Transverse colon (tissue), 4 donors: ENCODE data around the gene MRPS18B. TPM values are rescaled to one million over a fixed set of nuclear protein-coding genes. Genes with fewer than 3 reads are reported as not detected.

Experiments used
- DNase-seq: peaks from one replicate; pipeline ENCODE4 v3.0.0-alpha.2; 2019
- H3K27ac ChIP-seq, 4 donors: fragments of 200-600 bp; sonication (generic); 2 replicates each; pipeline ENCODE4 v1.5.1; 2016 to 2018; ENCODE audit warnings: inconsistent platforms in 4 of 4
- H3K27me3 ChIP-seq: fragments of 200-600 bp; sonication (generic); 2 replicates; pipeline ENCODE4 v1.5.1; 2017; ENCODE audit warnings: inconsistent platforms
- H3K36me3 ChIP-seq, 4 donors: fragments of 200-600 bp; sonication (generic); 2 replicates each; pipeline ENCODE4 v1.5.1; 2017 to 2019; ENCODE audit warnings: inconsistent platforms in 4 of 4
- H3K4me1 ChIP-seq, 4 donors: fragments of 200-600 bp; sonication (generic); 2 replicates each; pipeline ENCODE4 v1.5.1; 2017 to 2020; ENCODE audit warnings: inconsistent platforms in 4 of 4
- H3K4me3 ChIP-seq, 4 donors: fragments of 200-600 bp; sonication (generic); 1 replicate in 1 of 4; 2 replicates in 3 of 4; pipeline versions ENCODE4 v1.5.1 to v1.6.1; 2017 to 2019; ENCODE audit warnings: inconsistent platforms in 4 of 4
- H3K9me3 ChIP-seq, 2 donors: fragments of 200-600 bp; sonication (generic); 2 replicates each; pipeline ENCODE4 v1.5.1; 2017 to 2019; ENCODE audit warnings: inconsistent platforms in 2 of 2
- CTCF ChIP-seq, 5 experiments: fragments of 200-600 bp in 3 of 5; fragments of 450-650 bp in 2 of 5; sonication (generic) in 3 of 5; IDR thresholded peaks; 1 replicate in 2 of 5; 2 replicates in 3 of 5; pipeline ENCODE4 v1.5.1; 2016 to 2017; ENCODE audit warnings: antibody characterized with exemption in 5 of 5, inconsistent platforms in 3 of 5, mild to moderate bottlenecking in 2 of 5, moderate library complexity in 1 of 5
- EP300 ChIP-seq: sonication (generic); formaldehyde crosslinking; IDR thresholded peaks from one replicate; pipeline ENCODE4 v1.6.1; 2017; ENCODE audit warnings: antibody characterized with exemption, low read depth
- POLR2A ChIP-seq: fragments of 450-650 bp; IDR thresholded peaks from one replicate; pipeline ENCODE4 v1.6.1; 2016; ENCODE audit warnings: antibody characterized with exemption, mild to moderate bottlenecking, moderate library complexity
- POLR2AphosphoS5 ChIP-seq, 3 donors: sonication (generic); formaldehyde crosslinking; IDR thresholded peaks; one replicate each; pipeline ENCODE4 v1.6.1; 2016; ENCODE audit warnings: antibody characterized with exemption in 3 of 3
- WGBS, 2 donors: methylation state at CpG; one replicate each; pipeline ENCODE4 v1.1.5; 2018; ENCODE audit warnings: low coverage in 1 of 2; 5-methylcytosine and 5-hydroxymethylcytosine counted together
- in situ Hi-C, 4 donors: fragments of 200-750 bp; cut with MboI; loops; one replicate each; pipeline versions ENCODE4 v1.15.0 to v1.15.1; 2017; ENCODE audit warnings: low sequenced_read_pairs in 3 of 4, low pct_ligation_motif_present in 1 of 4, low pct_unique_long_range_greater_than_20kb in 1 of 4
- intact Hi-C: fragments of 100-400 bp; cut with DNase I; formaldehyde crosslinking; loops from one replicate; pipeline ENCODE4 v1.15.1; 2023; ENCODE audit warnings: low total_unique reads
- total RNA-seq, 4 donors: library from RNA; depleted of rRNA; stranded (reverse); fragments of >200 nt; gene quantifications; one replicate each; pipeline ENCODE4 v1.1.0, GENCODE V29; 2016

MRPS18B gene
- total RNA-seq, result 10 to 100 TPM in 3 of 4 donors, 1 to 10 TPM in 1; 6.0 to 61.9 (median 39.4) TPM

DNA sequence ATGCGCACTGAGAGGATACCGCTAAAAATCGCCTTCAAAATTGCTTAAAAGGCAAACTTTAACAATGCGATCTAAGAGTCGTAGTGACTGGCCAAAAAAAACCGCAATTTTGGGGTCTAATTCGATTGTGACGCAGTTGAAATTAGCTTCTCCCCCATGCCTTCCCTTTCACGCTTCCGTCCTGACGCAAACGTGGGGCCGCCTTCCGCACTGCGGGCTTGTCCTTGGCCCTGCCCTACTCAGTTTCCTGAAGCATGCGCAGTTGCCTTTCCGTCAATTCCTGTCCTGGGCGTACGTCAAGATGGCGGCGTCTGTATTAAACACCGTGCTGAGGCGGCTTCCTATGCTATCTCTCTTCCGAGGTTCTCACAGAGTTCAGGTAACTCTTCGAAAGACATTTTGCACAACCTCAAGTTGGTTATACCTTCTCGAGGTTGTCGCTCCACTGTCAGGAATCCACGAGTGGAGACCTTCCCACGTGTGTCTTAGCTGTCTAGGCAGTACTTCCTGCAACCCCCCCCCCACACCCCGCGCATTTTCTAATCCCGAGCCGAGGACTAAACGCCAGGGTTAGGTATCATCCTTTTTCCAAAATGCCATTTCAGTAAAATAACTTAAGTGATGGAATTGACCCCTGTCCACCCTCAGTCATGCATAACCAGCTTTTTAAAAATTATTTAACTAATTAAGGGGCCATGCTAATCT is at the start of gene MRPS18B:
MRPS18B (plus strand) TSS at position 276 of the 705 bp plus-strand sequence; CDS start at position 302, 26 bp downstream.
- Histone ChIP-seq H3K36me3 (peaks cover 0 to 39% (median 19%) of the 10 kb centered on the region in 4 donors), H3K27me3 (no peaks in the 10 kb centered on the region), H3K27ac (peak within 1 kb of the TSS; percentile 94 to 98 (median 96)), H3K4me1 (peaks cover 14 to 36% (median 32%) of the 10 kb centered on the region in 4 donors), H3K4me3 (peak within 1 kb of the TSS; percentile 63 to 76 (median 70)), H3K9me3 (no peaks in the 10 kb centered on the region)
- peak; percentile 98 for DNase-seq
- TF ChIP-seq CTCF (IDR thresholded peaks at IDR 0.05) (no peak), EP300 (no peak), POLR2AphosphoS5 (IDR thresholded peaks at IDR 0.05) (peak; percentile 91 to 93 (median 93)), POLR2A (peak; percentile 46)
- intact Hi-C loops, result loop anchor here (5.0 kb wide), 2 partner anchors 70 to 105 kb away; partner anchors contain the start of genes PPP1R18 and TUBB
- WGBS, 2 donors, result 0 to 1% methylated on average over 1 to 34 of the region's 34 CpGs
- in situ Hi-C loops, result no loop called here

DNA sequence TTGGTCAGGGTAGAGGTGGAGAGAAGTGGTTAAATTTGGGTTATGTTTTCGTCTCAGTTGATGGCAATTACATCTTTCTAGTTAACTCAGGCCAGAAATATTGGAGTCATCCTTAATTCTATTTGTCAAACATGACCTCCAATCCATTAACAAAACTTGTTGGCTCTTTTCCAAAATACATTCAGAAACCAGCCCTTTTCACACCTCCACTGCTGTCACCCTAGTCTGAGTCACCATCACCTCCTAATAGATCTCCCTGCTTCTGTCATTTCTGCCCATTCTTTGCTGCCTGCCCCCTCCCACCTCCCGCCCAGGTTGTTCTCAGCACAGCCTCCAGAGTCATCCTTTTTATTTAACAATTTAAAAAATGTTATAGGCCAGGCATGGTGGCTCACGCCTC is 49.4 kb upstream of the MRPS18B start:
- DNase-seq, result no peak
- no peak for TF ChIP-seq POLR2A
- no peak for TF ChIP-seq EP300
- TF ChIP-seq POLR2AphosphoS5 (IDR thresholded peaks at IDR 0.05), result no peak
- no peak for TF ChIP-seq CTCF (IDR thresholded peaks at IDR 0.05)
- in situ Hi-C loops, result no loop called here
- Histone ChIP-seq H3K27me3 (no peaks in the 10 kb centered on the region), H3K4me1 (peaks cover 20 to 37% (median 24%) of the 10 kb centered on the region in 4 donors), H3K4me3 (no peak overlapping the region), H3K27ac (no peak overlapping the region), H3K9me3 (no peaks in the 10 kb centered on the region), H3K36me3 (no peaks in the 10 kb centered on the region)
- 55 to 100% methylated on average over 2 to 3 of the region's 3 CpGs for WGBS, 2 donors
- intact Hi-C loops, result no loop called here

GRCh38 chr6:30570263-30570662 is 47.4 kb upstream of the MRPS18B start:
- H3K4me3 ChIP-seq, result peak overlapping the region in 3 of 4 donors; percentile 51 to 79 (median 51)
- no peaks in the 10 kb centered on the region for H3K36me3 ChIP-seq
- no peaks in the 10 kb centered on the region for H3K9me3 ChIP-seq
- H3K27me3 ChIP-seq, result no peaks in the 10 kb centered on the region
- TF ChIP-seq POLR2AphosphoS5 (IDR thresholded peaks at IDR 0.05), result no peak
- H3K27ac ChIP-seq, result peak overlapping the region; percentile 82 to 96 (median 91)
- peaks cover 20 to 36% (median 30%) of the 10 kb centered on the region in 4 donors for H3K4me1 ChIP-seq
- no peak for DNase-seq
- 47 to 60% methylated on average over 1 of the region's 1 CpG for WGBS, 2 donors
- intact Hi-C loops (no loop called here), in situ Hi-C loops (no loop called here)

- Histone ChIP-seq H3K4me1 (peaks cover 20 to 36% (median 30%) of the 10 kb centered on the region in 4 donors), H3K27me3 (no peaks in the 10 kb centered on the region), H3K36me3 (no peaks in the 10 kb centered on the region), H3K27ac (peak overlapping the region; percentile 82 to 96 (median 91)), H3K4me3 (peak overlapping the region; percentile 38 to 79 (median 51)), H3K9me3 (no peaks in the 10 kb centered on the region)
- TF ChIP-seq CTCF (IDR thresholded peaks at IDR 0.05) (no peak), POLR2AphosphoS5 (IDR thresholded peaks at IDR 0.05) (no peak), EP300 (no peak), POLR2A (no peak)
- WGBS, 2 donors, result 0 to 2% methylated on average over 3 to 18 of the region's 18 CpGs
- intact Hi-C loops (no loop called here), in situ Hi-C loops (no loop called here)
- DNase-seq, result no peak
Measured at GRCh38 chr6:30570740-30571074, 46.9 kb upstream of the MRPS18B start.
